T-cell (primary cell): ENCODE data around the gene FHL2. TPM values are rescaled to one million over a fixed set of nuclear protein-coding genes. Genes with fewer than 3 reads are reported as not detected.

ENCODE experiments used
- ATAC-seq, 4 experiments: fragments of 200-7000 bp in 3 of 4; fragments of 150-1000 bp in 1 of 4; cut with Tn5 transposase; replicated peaks in 1 of 4; 1 replicate in 3 of 4; 2 replicates in 1 of 4; pipeline ENCODE4 v1.10.0; 2021; ENCODE audit warnings: moderate library complexity in 3 of 4, mild to moderate bottlenecking in 2 of 4, moderate number of reproducible peaks in 1 of 4
- CTCF ChIA-PET, 2 donors: fragments of 300-600 bp; sonication (Branson Sonifier 250); formaldehyde crosslinking; loops; one replicate each; lab custom pipeline; 2022; ENCODE audit warnings: antibody characterized with exemption in 2 of 2; lab: Charles Lee
- POLR2A ChIA-PET, 2 donors: fragments of 300-600 bp; sonication (Branson Sonifier 250); formaldehyde crosslinking; loops; one replicate each; lab custom pipeline; 2022; ENCODE audit warnings: antibody characterized with exemption in 2 of 2; lab: Charles Lee
- DNase-seq, 35 experiments: peaks; one replicate each; pipeline versions ENCODE4 v3.0.0 to v3.0.0-alpha.2; 2013 to 2023
- H3K27ac ChIP-seq: one replicate; pipeline ENCODE4 v1.5.1; 2013; ENCODE audit warnings: low read length
- H3K27me3 ChIP-seq, 2 experiments: replicated peaks in 1 of 2; 1 replicate in 1 of 2; 2 replicates in 1 of 2; pipeline versions ENCODE4 v1.6.1 to v1.7.0; 2013; ENCODE audit warnings: low read length in 1 of 2, mixed read lengths in 1 of 2; ENCODE audit not compliant: control insufficient read depth in 2 of 2, insufficient read depth in 2 of 2; ENCODE audit errors: extremely low read depth in 1 of 2
- H3K36me3 ChIP-seq, 2 donors: 1 replicate in 1 of 2; 2 replicates in 1 of 2; pipeline versions ENCODE4 v1.6.1 to v1.7.0; 2013; ENCODE audit warnings: low read length in 1 of 2; ENCODE audit not compliant: control insufficient read depth in 2 of 2, insufficient read depth in 1 of 2; ENCODE audit errors: extremely low read depth in 1 of 2
- H3K4me1 ChIP-seq, 2 experiments: 1 replicate in 1 of 2; 2 replicates in 1 of 2; pipeline versions ENCODE4 v1.6.1 to v1.7.0; 2013; ENCODE audit warnings: low read length in 2 of 2, mixed read lengths in 1 of 2; ENCODE audit not compliant: insufficient read depth in 2 of 2, control insufficient read depth in 1 of 2; ENCODE audit errors: extremely low read depth in 1 of 2
- H3K4me3 ChIP-seq, 2 donors: 1 replicate in 1 of 2; 2 replicates in 1 of 2; pipeline versions ENCODE4 v1.5.1 to v1.7.0; 2013; ENCODE audit warnings: mild to moderate bottlenecking in 2 of 2, low read length in 1 of 2, moderate library complexity in 1 of 2; ENCODE audit not compliant: control insufficient read depth in 1 of 2; ENCODE audit errors: extremely low read depth in 1 of 2
- H3K9me3 ChIP-seq: 2 replicates; pipeline ENCODE4 v1.7.0; 2013
- H3K27ac Mint-ChIP-seq, 2 donors: one replicate each; pipeline ENCODE4 v1.8.0; 2020 to 2021; ENCODE audit warnings: mild to moderate bottlenecking in 2 of 2, mixed read lengths in 2 of 2
- H3K27me3 Mint-ChIP-seq, 2 donors: one replicate each; pipeline ENCODE4 v1.8.0; 2021 to 2022; ENCODE audit warnings: mixed read lengths in 2 of 2
- H3K36me3 Mint-ChIP-seq: one replicate; pipeline ENCODE4 v1.8.0; 2021; ENCODE audit warnings: mixed read lengths
- H3K4me1 Mint-ChIP-seq, 3 donors: one replicate each; pipeline ENCODE4 v1.8.0; 2020 to 2022; ENCODE audit warnings: mixed read lengths in 3 of 3, mild to moderate bottlenecking in 1 of 3
- H3K4me3 Mint-ChIP-seq, 3 donors: one replicate each; pipeline ENCODE4 v1.8.0; 2020 to 2022; ENCODE audit warnings: mild to moderate bottlenecking in 3 of 3, mixed read lengths in 3 of 3, moderate library complexity in 3 of 3
- H3K9me3 Mint-ChIP-seq, 3 donors: one replicate each; pipeline ENCODE4 v1.8.0; 2020 to 2022; ENCODE audit warnings: mixed read lengths in 3 of 3
- WGBS: methylation state at CpG from one replicate; pipeline ENCODE4 v1.1.5; 2013; ENCODE audit warnings: missing lambda C conversion rate; ENCODE audit not compliant: insufficient coverage; 5-methylcytosine and 5-hydroxymethylcytosine counted together
- total RNA-seq, 35 experiments: library from RNA in 6 of 35; stranded (reverse) in 6 of 35; fragments of 120-200 nt in 1 of 35; gene quantifications; one replicate each; pipeline versions ENCODE4 v1.2.1 to v1.2.4 and lab custom pipeline; 2013 to 2026

Gene FHL2
- total RNA-seq, 5 donors from 2014 or later (not counting 1 experiment from before 2014, with no cell fraction given): 0.56 to 1.2 (median 1.1) TPM

- Histone ChIP-seq H3K36me3 (no peaks in the 10 kb centered on the region), H3K4me1 (no peaks in the 10 kb centered on the region), H3K9me3 (no peaks in the 10 kb centered on the region), H3K27me3 (peaks cover 0 to 22% of the 10 kb centered on the region in 2 experiments), H3K4me3 (no peak overlapping the region), H3K27ac (no peak overlapping the region)
- H3K9me3 Mint-ChIP-seq: no peaks in the 10 kb centered on the region
- ATAC-seq: no peak
- no peaks in the 10 kb centered on the region for H3K36me3 Mint-ChIP-seq
- WGBS: 83% methylated on average over 1 of the region's 5 CpGs
- H3K27ac Mint-ChIP-seq: no peak overlapping the region
- ChIA-PET CTCF (no interaction called here), POLR2A (interaction anchor here in 1 of 2 donors (0.5 kb wide), 1 partner anchor 19 kb away, joined by 8 read pairs; no protein-coding TSS in a partner anchor)
- no peak overlapping the region for H3K4me3 Mint-ChIP-seq
- no peak for DNase-seq
- peaks cover 1 to 3% of the 10 kb centered on the region in 2 donors for H3K27me3 Mint-ChIP-seq
- no peaks in the 10 kb centered on the region for H3K4me1 Mint-ChIP-seq
Observed at GRCh38 chr2:105442721-105443120, 43.9 kb upstream of the FHL2 start.

- no peaks in the 10 kb centered on the region for H3K4me1 ChIP-seq
- Mint-ChIP-seq H3K4me3 (no peak overlapping the region), H3K27me3 (peaks cover 1 to 3% of the 10 kb centered on the region in 2 donors), H3K9me3 (no peaks in the 10 kb centered on the region), H3K36me3 (no peaks in the 10 kb centered on the region), H3K4me1 (no peaks in the 10 kb centered on the region), H3K27ac (no peak overlapping the region)
- ChIA-PET CTCF (no interaction called here), POLR2A (no interaction called here)
- 94% methylated on average over 2 of the region's 2 CpGs for WGBS
- H3K4me3 ChIP-seq: no peak overlapping the region
- peaks cover 0 to 20% of the 10 kb centered on the region in 2 experiments for H3K27me3 ChIP-seq
- no peak overlapping the region for H3K27ac ChIP-seq
- ATAC-seq (no peak), DNase-seq (no peak)
- H3K36me3 ChIP-seq: no peaks in the 10 kb centered on the region
- H3K9me3 ChIP-seq: no peaks in the 10 kb centered on the region
Observed at GRCh38 chr2:105442056-105442455, 43.2 kb upstream of the FHL2 start.

GRCh38 chr2:105439141-105439540 lies 40.3 kb upstream of the FHL2 start:
- DNase-seq: no peak
- no peak overlapping the region for H3K27ac ChIP-seq

GRCh38 chr2:105438104-105438929 lies 39.5 kb upstream of the FHL2 start:
- no peak for DNase-seq
- Mint-ChIP-seq H3K27me3 (peaks cover 6 to 11% of the 10 kb centered on the region in 2 donors), H3K4me3 (no peak overlapping the region), H3K9me3 (no peaks in the 10 kb centered on the region), H3K36me3 (no peaks in the 10 kb centered on the region), H3K4me1 (no peaks in the 10 kb centered on the region), H3K27ac (no peak overlapping the region)
- WGBS: 48% methylated on average over 10 of the region's 10 CpGs
- no peaks in the 10 kb centered on the region for H3K36me3 ChIP-seq
- H3K27ac ChIP-seq: no peak overlapping the region
- ChIA-PET CTCF (no interaction called here), POLR2A (no interaction called here)
- no peaks in the 10 kb centered on the region for H3K4me1 ChIP-seq
- no peaks in the 10 kb centered on the region for H3K9me3 ChIP-seq
- H3K27me3 ChIP-seq: peaks cover 0 to 13% of the 10 kb centered on the region in 2 experiments
- no peak overlapping the region for H3K4me3 ChIP-seq
- no peak for ATAC-seq

More at GRCh38 chr2:105439141-105439540, 40.3 kb upstream of the FHL2 start:
- CTCF ChIA-PET: no interaction called here
- no peak for ATAC-seq
- Mint-ChIP-seq H3K4me3 (no peak overlapping the region), H3K27ac (no peak overlapping the region), H3K4me1 (no peaks in the 10 kb centered on the region), H3K36me3 (no peaks in the 10 kb centered on the region), H3K27me3 (peaks cover 6% of the 10 kb centered on the region in 2 donors), H3K9me3 (no peaks in the 10 kb centered on the region)
- no CpG with 5 or more reads among the region's 5 CpGs for WGBS
- POLR2A ChIA-PET: no interaction called here
- Histone ChIP-seq H3K27me3 (peaks cover 0 to 20% of the 10 kb centered on the region in 2 experiments), H3K9me3 (no peaks in the 10 kb centered on the region), H3K4me3 (no peak overlapping the region), H3K36me3 (no peaks in the 10 kb centered on the region), H3K4me1 (no peaks in the 10 kb centered on the region)

- H3K9me3 Mint-ChIP-seq: no peaks in the 10 kb centered on the region
- H3K36me3 Mint-ChIP-seq: no peaks in the 10 kb centered on the region
- Histone ChIP-seq H3K36me3 (no peaks in the 10 kb centered on the region), H3K4me1 (no peaks in the 10 kb centered on the region), H3K27me3 (peaks cover 0 to 13% of the 10 kb centered on the region in 2 experiments), H3K4me3 (no peak overlapping the region), H3K27ac (no peak overlapping the region), H3K9me3 (no peaks in the 10 kb centered on the region)
- CTCF ChIA-PET: no interaction called here
- no peak for DNase-seq
- 100% methylated on average over 1 of the region's 3 CpGs for WGBS
- H3K27me3 Mint-ChIP-seq: peaks cover 6 to 11% of the 10 kb centered on the region in 2 donors
- ATAC-seq: no peak
- no peak overlapping the region for H3K4me3 Mint-ChIP-seq
- H3K27ac Mint-ChIP-seq: no peak overlapping the region
- POLR2A ChIA-PET: no interaction called here
- no peaks in the 10 kb centered on the region for H3K4me1 Mint-ChIP-seq
Observed at GRCh38 chr2:105437708-105438103, 38.9 kb upstream of the FHL2 start.

- H3K4me1 ChIP-seq: peaks cover 0 to 5% of the 10 kb centered on the region in 2 experiments
- no peak for DNase-seq
- Mint-ChIP-seq H3K4me1 (peaks cover 3 to 11% (median 5%) of the 10 kb centered on the region in 3 donors), H3K27ac (no peak overlapping the region), H3K4me3 (no peak overlapping the region), H3K27me3 (peaks cover 5 to 7% of the 10 kb centered on the region in 2 donors), H3K9me3 (no peaks in the 10 kb centered on the region), H3K36me3 (no peaks in the 10 kb centered on the region)
- no CpG with 5 or more reads among the region's 4 CpGs for WGBS
- ChIA-PET CTCF (no interaction called here), POLR2A (no interaction called here)
- H3K36me3 ChIP-seq: no peaks in the 10 kb centered on the region
- no peak overlapping the region for H3K4me3 ChIP-seq
- ATAC-seq: no peak
- H3K27me3 ChIP-seq: peaks cover 0 to 8% of the 10 kb centered on the region in 2 experiments
- H3K9me3 ChIP-seq: no peaks in the 10 kb centered on the region
- no peak overlapping the region for H3K27ac ChIP-seq
Observed at GRCh38 chr2:105432749-105433148, 33.9 kb upstream of the FHL2 start.
